Mucosa of stomach (tissue), 1 donor: ENCODE results near the gene HMX2.

Experiments used
- H3K27me3 ChIP-seq: one replicate; pipeline ENCODE4 v1.7.0; 2013; ENCODE audit warnings: mild to moderate bottlenecking, low read length; ENCODE audit not compliant: control insufficient read depth, insufficient read depth
- H3K36me3 ChIP-seq: one replicate; pipeline ENCODE4 v1.7.0; 2013; ENCODE audit warnings: low read length; ENCODE audit not compliant: control insufficient read depth, insufficient read depth
- H3K4me1 ChIP-seq: one replicate; pipeline ENCODE4 v1.7.0; 2013; ENCODE audit warnings: mild to moderate bottlenecking, low read length; ENCODE audit not compliant: control insufficient read depth, insufficient read depth
- H3K4me3 ChIP-seq: one replicate; pipeline ENCODE4 v1.7.0; 2013; ENCODE audit warnings: low read length
- H3K9ac ChIP-seq: one replicate; pipeline ENCODE4 v1.7.0; 2013; ENCODE audit warnings: mild to moderate bottlenecking, low read length, moderate library complexity
- H3K9me3 ChIP-seq: one replicate; pipeline ENCODE4 v1.7.0; 2013; ENCODE audit warnings: mild to moderate bottlenecking, low read length, moderate library complexity; ENCODE audit not compliant: control insufficient read depth
- donor health status: Pancreatic carcinoma.

HMX2 gene, protein sequence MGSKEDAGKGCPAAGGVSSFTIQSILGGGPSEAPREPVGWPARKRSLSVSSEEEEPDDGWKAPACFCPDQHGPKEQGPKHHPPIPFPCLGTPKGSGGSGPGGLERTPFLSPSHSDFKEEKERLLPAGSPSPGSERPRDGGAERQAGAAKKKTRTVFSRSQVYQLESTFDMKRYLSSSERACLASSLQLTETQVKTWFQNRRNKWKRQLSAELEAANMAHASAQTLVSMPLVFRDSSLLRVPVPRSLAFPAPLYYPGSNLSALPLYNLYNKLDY

GRCh38 chr10:123147635-123148413 is at the start of gene HMX2:
TSS of gene HMX2 (plus strand) at chr10:123148136. CDS start at chr10:123148379, 243 bp downstream.
- peaks cover 10% of the 10 kb centered on the region for H3K4me1 ChIP-seq
- no peak within 1 kb of the TSS for H3K4me3 ChIP-seq
- peaks cover 100% of the 10 kb centered on the region for H3K27me3 ChIP-seq

GRCh38 chr10:123100030-123100762 is 47.7 kb upstream of the HMX2 start:
- no peak overlapping the region for H3K9ac ChIP-seq
- H3K36me3 ChIP-seq = no peaks in the 10 kb centered on the region
- H3K9me3 ChIP-seq = no peaks in the 10 kb centered on the region

More at GRCh38 chr10:123147635-123148413, at the start of gene HMX2:
- H3K36me3 ChIP-seq = no peaks in the 10 kb centered on the region
- H3K9ac ChIP-seq = no peak within 1 kb of the TSS
- no peaks in the 10 kb centered on the region for H3K9me3 ChIP-seq

GRCh38 chr10:123101872-123102271 is 46.1 kb upstream of the HMX2 start:
- Histone ChIP-seq H3K27me3 (no peaks in the 10 kb centered on the region), H3K4me3 (no peak overlapping the region), H3K36me3 (no peaks in the 10 kb centered on the region)

More at GRCh38 chr10:123100030-123100762, 47.7 kb upstream of the HMX2 start:
- H3K4me3 ChIP-seq = no peak overlapping the region
- no peaks in the 10 kb centered on the region for H3K27me3 ChIP-seq
- H3K4me1 ChIP-seq = no peaks in the 10 kb centered on the region

DNA sequence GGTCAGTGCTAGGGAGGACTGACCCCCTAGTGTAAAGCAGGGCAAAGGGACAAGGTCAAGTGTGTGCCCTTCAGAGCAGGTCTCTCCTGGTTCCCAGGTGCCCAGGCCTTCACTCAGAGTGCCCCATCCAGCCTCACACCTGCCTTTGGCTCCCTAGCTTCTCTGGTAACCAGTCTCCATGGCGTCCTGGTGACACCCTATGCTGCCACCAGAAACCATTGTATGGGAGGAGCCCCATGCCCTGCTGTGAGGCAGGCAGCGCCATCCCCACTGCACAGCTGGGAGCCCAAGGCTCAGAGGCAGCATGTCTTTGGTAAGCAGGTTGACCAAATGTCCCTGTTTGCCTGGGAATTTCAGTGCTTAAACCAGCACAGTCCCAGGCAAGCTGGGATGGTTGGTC is 45.3 kb upstream of the HMX2 start:
- no peaks in the 10 kb centered on the region for H3K36me3 ChIP-seq
- H3K4me3 ChIP-seq = no peak overlapping the region
- H3K4me1 ChIP-seq = no peaks in the 10 kb centered on the region
- no peaks in the 10 kb centered on the region for H3K27me3 ChIP-seq
- no peaks in the 10 kb centered on the region for H3K9me3 ChIP-seq
- H3K9ac ChIP-seq = no peak overlapping the region

More at GRCh38 chr10:123101872-123102271, 46.1 kb upstream of the HMX2 start:
- H3K9me3 ChIP-seq = no peaks in the 10 kb centered on the region
- no peak overlapping the region for H3K9ac ChIP-seq
- no peaks in the 10 kb centered on the region for H3K4me1 ChIP-seq

DNA sequence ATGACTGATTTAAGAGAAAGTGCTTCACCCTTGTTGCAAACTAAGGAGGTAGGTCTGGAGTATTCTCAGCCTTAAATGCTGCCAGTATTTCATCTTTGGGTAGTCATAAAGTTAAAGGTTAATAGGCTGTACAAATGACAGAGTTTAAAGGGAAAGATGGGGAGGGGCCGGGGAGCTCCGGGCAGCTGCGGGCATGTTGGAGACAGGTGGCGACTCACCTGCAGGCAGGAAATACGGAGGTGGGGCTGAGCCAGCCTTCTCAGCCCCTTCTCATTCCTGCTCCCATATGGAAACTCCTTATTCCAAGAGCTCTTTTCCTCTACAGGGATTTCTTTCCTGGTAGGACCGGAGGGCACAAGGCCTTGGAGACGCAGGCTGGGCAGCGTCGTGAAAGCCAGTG is 44.0 kb upstream of the HMX2 start:
- H3K4me3 ChIP-seq = no peak overlapping the region
- no peaks in the 10 kb centered on the region for H3K9me3 ChIP-seq
- H3K9ac ChIP-seq = no peak overlapping the region
- no peaks in the 10 kb centered on the region for H3K36me3 ChIP-seq
- no peaks in the 10 kb centered on the region for H3K4me1 ChIP-seq
- H3K27me3 ChIP-seq = no peaks in the 10 kb centered on the region

DNA sequence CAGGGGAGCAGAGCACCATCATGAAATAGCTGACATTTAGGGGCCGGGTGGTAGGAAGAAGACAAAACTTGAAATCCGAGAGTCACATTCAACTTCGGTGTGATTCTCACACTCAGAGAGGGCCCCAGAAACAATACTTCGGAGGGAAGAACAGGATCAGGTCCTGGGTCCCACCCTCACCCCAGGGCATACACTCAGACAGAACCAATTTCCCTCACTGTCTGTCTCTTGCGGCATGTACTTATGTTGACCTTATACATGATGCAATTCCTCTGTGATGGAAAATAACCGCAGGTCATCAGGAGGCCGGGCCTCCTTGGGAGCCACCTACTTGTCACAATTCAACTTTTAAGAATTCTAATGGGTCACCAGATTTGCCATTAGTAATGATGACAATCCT is 38.5 kb upstream of the HMX2 start:
- no peaks in the 10 kb centered on the region for H3K36me3 ChIP-seq
- H3K27me3 ChIP-seq = peaks cover 5% of the 10 kb centered on the region
- H3K9ac ChIP-seq = no peak overlapping the region
- H3K4me3 ChIP-seq = no peak overlapping the region
- no peaks in the 10 kb centered on the region for H3K4me1 ChIP-seq
- H3K9me3 ChIP-seq = no peaks in the 10 kb centered on the region

DNA sequence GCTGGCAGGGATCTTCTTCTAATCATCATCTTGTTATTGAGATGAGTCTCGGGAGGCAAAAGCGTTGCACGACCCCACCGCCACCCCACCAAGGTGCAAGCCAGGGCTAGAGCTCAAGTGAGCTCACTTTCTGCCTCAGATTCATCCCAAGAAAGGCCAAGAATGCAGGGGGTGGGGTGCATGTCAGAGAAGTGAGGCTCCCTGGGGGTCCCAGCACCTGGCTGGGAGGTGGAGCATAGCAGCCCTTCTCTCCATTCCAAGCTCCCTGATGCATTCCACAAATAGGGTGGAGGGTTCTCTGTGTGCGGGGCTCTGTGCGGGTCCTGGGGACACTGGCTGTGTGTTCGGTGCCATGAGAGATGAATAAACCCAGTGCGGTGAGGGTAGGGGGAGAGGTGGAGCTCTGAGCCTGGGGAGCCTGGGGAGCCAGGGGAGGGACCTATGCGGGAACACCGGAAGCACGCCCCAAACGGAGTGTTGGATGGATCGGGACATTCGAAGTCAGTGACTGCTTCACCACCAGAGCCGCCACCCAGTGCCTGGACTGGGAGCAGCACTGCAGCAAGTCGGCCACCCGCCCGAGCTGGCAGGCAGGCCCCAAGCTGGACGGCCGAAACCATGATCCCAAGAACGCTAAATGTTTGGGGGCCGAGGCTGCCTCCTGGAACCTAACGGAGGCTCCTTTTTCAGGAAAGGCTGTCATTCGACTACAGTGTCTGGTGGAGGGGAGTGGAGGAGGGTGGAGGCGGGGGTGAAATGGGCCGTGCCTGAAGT is 30.1 kb upstream of the HMX2 start:
- H3K9me3 ChIP-seq = no peaks in the 10 kb centered on the region
- no peak overlapping the region for H3K9ac ChIP-seq
- peaks cover 13% of the 10 kb centered on the region for H3K27me3 ChIP-seq
- H3K4me3 ChIP-seq = no peak overlapping the region
- no peaks in the 10 kb centered on the region for H3K36me3 ChIP-seq
- no peaks in the 10 kb centered on the region for H3K4me1 ChIP-seq

DNA sequence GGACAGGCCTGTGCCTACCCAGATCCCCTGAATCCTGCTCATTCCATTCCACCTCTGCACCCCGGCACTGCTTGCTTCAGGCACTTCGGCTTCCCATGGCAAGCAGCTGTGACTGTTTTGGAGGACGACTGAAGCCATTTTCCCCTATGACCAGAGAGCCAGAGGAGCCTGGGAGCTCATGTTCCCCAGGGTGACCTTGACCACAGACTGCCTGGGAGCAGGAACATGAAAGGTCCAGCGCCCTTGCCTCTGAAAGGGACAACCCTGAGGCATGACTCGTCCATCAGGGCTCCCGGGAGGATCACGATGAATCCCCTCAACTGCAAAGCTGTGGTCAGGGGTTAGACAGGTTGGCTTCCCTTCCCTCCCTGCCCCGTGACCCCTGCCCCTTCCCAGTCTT is 28.9 kb upstream of the HMX2 start:
- H3K9me3 ChIP-seq = no peaks in the 10 kb centered on the region
- H3K9ac ChIP-seq = no peak overlapping the region
- no peaks in the 10 kb centered on the region for H3K36me3 ChIP-seq
- H3K4me1 ChIP-seq = no peaks in the 10 kb centered on the region
- peaks cover 13% of the 10 kb centered on the region for H3K27me3 ChIP-seq
- no peak overlapping the region for H3K4me3 ChIP-seq

GRCh38 chr10:123126246-123126645 is 21.7 kb upstream of the HMX2 start:
- Histone ChIP-seq H3K9ac (no peak overlapping the region), H3K9me3 (no peaks in the 10 kb centered on the region), H3K27me3 (peaks cover 27% of the 10 kb centered on the region), H3K4me1 (no peaks in the 10 kb centered on the region), H3K36me3 (no peaks in the 10 kb centered on the region), H3K4me3 (no peak overlapping the region)

GRCh38 chr10:123129618-123130271 is 18.2 kb upstream of the HMX2 start:
- Histone ChIP-seq H3K27me3 (peaks cover 62% of the 10 kb centered on the region), H3K4me1 (peaks cover 14% of the 10 kb centered on the region), H3K36me3 (no peaks in the 10 kb centered on the region), H3K9ac (no peak overlapping the region), H3K9me3 (peaks cover 4% of the 10 kb centered on the region), H3K4me3 (no peak overlapping the region)
